HL-60 (cell line): ENCODE results near the gene DENND10.
A peak's percentile ranks its signal among the peaks of the same experiment; 100 is the strongest.

Source experiments
- POLR2AphosphoS5 ChIP-seq: IDR thresholded peaks from 2 replicates; pipeline ENCODE4 v1.6.1; 2012; ENCODE audit warnings: low read depth
- REST ChIP-seq: IDR thresholded peaks from 2 replicates; pipeline ENCODE4 v1.6.1; 2012; ENCODE audit warnings: low read depth; ENCODE audit not compliant: insufficient replicate concordance
- SPI1 ChIP-seq: IDR thresholded peaks from 2 replicates; pipeline ENCODE4 v1.6.1; 2012; ENCODE audit warnings: low read depth, mild to moderate bottlenecking, borderline replicate concordance
- TF ChIP-seq, protein P1 (sequence below): IDR thresholded peaks from one replicate; pipeline ENCODE4 v1.5.1; 2011; ENCODE audit warnings: low read length, control low read depth, inconsistent platforms; ENCODE audit not compliant: insufficient read depth

DNA sequence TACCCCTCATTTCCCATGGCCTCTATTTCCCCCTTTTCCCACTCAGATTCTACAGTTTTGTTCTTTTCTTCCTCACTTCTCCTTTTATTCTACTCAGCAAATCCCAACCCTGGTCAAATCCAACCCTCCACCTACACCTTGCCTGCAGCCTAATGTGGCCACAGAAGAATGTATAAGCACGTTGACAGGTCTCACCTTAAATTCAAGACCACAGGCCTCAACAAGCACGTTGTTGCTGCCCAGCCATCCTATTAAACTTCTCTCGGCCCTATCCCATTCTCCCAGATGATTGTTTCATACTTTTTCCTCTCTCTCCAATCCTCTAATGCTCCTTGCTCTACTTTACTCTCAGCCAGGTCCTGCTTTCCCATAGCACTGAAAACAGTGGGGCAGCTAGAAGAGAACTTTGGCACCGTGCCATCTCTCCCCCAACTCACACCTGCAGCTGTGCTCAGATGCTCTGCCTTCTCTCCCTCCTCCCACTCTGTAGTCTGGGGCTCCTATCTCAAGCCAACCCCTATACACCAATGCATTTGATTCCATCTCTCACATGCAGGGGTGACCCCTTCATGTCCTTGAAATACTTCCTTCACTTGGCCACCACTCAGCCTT, 16.5 kb upstream of the DENND10 start:
- TF ChIP-seq, protein P1, sequence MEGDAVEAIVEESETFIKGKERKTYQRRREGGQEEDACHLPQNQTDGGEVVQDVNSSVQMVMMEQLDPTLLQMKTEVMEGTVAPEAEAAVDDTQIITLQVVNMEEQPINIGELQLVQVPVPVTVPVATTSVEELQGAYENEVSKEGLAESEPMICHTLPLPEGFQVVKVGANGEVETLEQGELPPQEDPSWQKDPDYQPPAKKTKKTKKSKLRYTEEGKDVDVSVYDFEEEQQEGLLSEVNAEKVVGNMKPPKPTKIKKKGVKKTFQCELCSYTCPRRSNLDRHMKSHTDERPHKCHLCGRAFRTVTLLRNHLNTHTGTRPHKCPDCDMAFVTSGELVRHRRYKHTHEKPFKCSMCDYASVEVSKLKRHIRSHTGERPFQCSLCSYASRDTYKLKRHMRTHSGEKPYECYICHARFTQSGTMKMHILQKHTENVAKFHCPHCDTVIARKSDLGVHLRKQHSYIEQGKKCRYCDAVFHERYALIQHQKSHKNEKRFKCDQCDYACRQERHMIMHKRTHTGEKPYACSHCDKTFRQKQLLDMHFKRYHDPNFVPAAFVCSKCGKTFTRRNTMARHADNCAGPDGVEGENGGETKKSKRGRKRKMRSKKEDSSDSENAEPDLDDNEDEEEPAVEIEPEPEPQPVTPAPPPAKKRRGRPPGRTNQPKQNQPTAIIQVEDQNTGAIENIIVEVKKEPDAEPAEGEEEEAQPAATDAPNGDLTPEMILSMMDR, result no peak
- TF ChIP-seq POLR2AphosphoS5 (no peak), REST (no peak), SPI1 (peak; percentile 29; the same call in 1 of the 2 replicates)
